HK-2 (cell line): ENCODE data around the gene LDAH.

Experiments used
- DNase-seq: peaks from one replicate; pipeline ENCODE4 v3.0.0-alpha.2; 2018; ENCODE audit not compliant: unreplicated experiment

The LDAH gene

GRCh38 chr2:20667531-20668401 lies 155.1 kb downstream of the LDAH start:
- no peak for DNase-seq

GRCh38 chr2:20667151-20667530 lies 155.8 kb downstream of the LDAH start:
- DNase-seq = no peak

GRCh38 chr2:20666304-20667150 lies 156.4 kb downstream of the LDAH start, which contains the start of gene GDF7:
Gene GDF7, plus strand, starts transcription at chr2:20667144. Its CDS starts 96 bp downstream, at chr2:20667240.
- peak; percentile 36 for DNase-seq

GRCh38 chr2:20666005-20666303 lies 156.9 kb downstream of the LDAH start:
- no peak for DNase-seq

GRCh38 chr2:20665243-20666004 lies 157.5 kb downstream of the LDAH start:
- DNase-seq = no peak

- no peak for DNase-seq
Observed at GRCh38 chr2:20664431-20665242, 158.3 kb downstream of the LDAH start.

- no peak for DNase-seq
Observed at GRCh38 chr2:20664071-20664390, 158.9 kb downstream of the LDAH start.

GRCh38 chr2:20663196-20664070 lies 159.5 kb downstream of the LDAH start:
- DNase-seq = no peak

- no peak for DNase-seq
Observed at GRCh38 chr2:20662308-20662937, 160.5 kb downstream of the LDAH start.

GRCh38 chr2:20661421-20662307 lies 161.2 kb downstream of the LDAH start:
- DNase-seq = peak; percentile 73

GRCh38 chr2:20660506-20661420 lies 162.1 kb downstream of the LDAH start:
- no peak for DNase-seq

- no peak for DNase-seq
Observed at GRCh38 chr2:20657522-20658235, 165.2 kb downstream of the LDAH start.

GRCh38 chr2:20656561-20656960 lies 166.3 kb downstream of the LDAH start:
- DNase-seq = no peak

- no peak for DNase-seq
Observed at GRCh38 chr2:20654535-20654813, 168.4 kb downstream of the LDAH start.

GRCh38 chr2:20653695-20654534 lies 169.0 kb downstream of the LDAH start:
- no peak for DNase-seq
